ENCODE data around the gene LRRC32.

LRRC32 gene

GRCh38 chr11:76699451-76700091, 29.0 kb upstream of the LRRC32 start:
- DNase-seq, result no peak

- DNase-seq, result no peak
Observed at GRCh38 chr11:76698321-76699043, 27.9 kb upstream of the LRRC32 start.

- DNase-seq, result no peak
Observed at GRCh38 chr11:76696756-76697155, 26.2 kb upstream of the LRRC32 start.

- no peak for DNase-seq
Observed at GRCh38 chr11:76695771-76696170, 25.2 kb upstream of the LRRC32 start.

DNA sequence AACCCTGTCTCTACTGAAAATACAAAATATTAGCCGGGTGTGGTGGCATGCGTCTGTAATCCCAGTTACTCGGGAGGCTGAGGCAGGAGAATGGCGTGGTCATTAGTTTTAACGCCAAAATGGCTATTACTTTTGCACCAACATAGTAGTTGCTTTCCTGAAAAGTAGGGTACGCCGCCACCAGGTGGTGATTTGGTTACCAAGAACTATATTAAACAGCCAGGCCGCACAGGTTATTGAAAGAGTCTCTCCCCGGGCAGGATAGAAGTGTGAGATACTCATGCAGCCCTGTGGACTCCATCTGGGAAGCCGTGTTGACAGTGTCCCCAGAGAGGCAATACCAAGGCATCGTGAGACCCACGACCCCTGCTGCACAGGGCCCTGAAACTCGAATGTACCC, 24.6 kb upstream of the LRRC32 start:
- no peak for DNase-seq

- no peak for DNase-seq
Observed at GRCh38 chr11:76694664-76695063, 24.1 kb upstream of the LRRC32 start.

DNA sequence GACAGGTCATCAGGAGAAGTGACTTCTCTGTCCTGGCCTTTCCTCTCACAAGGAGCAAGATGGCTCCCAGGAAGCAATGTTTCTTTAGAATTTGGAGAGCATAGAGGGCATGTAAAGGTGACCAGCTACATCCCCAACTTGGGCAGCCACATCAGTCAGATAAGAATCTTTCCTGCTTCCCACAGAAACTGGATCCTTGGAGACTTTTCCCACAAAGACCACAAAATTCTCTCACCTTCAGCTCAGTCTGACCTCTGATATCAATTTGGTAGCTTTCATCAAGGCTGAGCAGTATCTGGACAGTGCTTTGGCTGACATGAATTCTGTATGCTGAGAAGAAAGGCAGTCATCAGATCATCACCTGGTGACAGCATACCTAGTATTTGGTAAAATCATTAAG, 23.3 kb upstream of the LRRC32 start:
- DNase-seq, result no peak

DNA sequence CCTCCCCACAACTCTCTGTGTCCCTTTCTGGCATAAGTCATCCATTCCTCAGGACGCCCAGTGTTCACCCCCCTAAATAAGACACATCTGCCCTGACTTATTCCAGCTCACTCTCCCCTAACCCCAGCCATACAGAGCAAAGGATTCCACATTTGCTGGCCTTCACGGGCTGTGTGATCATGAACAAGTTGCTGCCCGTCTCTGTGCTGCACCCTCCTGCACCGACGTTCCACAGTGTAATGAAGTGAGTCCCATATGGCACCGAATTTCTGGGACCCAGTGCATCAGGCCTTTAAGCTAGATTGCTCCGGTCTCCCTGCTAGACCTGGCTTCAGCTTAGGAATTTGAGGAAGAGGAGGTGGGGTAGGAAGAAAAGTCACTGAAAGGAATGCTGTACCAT, 22.4 kb upstream of the LRRC32 start:
- DNase-seq, result no peak

GRCh38 chr11:76691655-76692054, 21.1 kb upstream of the LRRC32 start:
- DNase-seq, result no peak

- no peak for DNase-seq
Observed at GRCh38 chr11:76690736-76691135, 20.2 kb upstream of the LRRC32 start.

- DNase-seq, result no peak
Observed at GRCh38 chr11:76689313-76690260, 19.0 kb upstream of the LRRC32 start.

GRCh38 chr11:76688146-76688545, 17.6 kb upstream of the LRRC32 start:
- DNase-seq, result no peak

- DNase-seq, result no peak
Observed at GRCh38 chr11:76686261-76687079, 15.9 kb upstream of the LRRC32 start.

DNA sequence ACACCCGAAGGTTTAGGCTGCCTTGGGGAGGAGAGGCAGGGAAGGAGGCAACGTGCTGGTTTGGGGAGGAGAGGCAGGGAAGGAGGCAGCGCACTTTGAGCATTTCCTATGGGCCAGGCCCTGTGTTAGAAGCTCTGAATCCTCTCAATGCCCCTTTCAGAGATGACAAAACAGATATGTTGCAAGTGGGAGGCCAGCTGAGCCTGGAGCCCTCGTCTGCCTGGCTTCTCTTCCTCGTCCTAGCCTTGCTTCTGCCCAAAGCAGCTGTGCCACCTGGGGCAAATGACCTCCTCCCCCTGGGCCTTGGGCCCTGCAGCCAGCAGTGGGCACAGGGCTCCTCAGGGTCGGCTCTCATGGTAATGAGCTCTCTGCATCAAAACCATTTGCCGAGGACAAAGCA, 15.3 kb upstream of the LRRC32 start:
- DNase-seq, result no peak

- no peak for DNase-seq
Observed at GRCh38 chr11:76685237-76685636, 14.7 kb upstream of the LRRC32 start.

- no peak for DNase-seq
Observed at GRCh38 chr11:76684516-76684915, 14.0 kb upstream of the LRRC32 start.

DNA sequence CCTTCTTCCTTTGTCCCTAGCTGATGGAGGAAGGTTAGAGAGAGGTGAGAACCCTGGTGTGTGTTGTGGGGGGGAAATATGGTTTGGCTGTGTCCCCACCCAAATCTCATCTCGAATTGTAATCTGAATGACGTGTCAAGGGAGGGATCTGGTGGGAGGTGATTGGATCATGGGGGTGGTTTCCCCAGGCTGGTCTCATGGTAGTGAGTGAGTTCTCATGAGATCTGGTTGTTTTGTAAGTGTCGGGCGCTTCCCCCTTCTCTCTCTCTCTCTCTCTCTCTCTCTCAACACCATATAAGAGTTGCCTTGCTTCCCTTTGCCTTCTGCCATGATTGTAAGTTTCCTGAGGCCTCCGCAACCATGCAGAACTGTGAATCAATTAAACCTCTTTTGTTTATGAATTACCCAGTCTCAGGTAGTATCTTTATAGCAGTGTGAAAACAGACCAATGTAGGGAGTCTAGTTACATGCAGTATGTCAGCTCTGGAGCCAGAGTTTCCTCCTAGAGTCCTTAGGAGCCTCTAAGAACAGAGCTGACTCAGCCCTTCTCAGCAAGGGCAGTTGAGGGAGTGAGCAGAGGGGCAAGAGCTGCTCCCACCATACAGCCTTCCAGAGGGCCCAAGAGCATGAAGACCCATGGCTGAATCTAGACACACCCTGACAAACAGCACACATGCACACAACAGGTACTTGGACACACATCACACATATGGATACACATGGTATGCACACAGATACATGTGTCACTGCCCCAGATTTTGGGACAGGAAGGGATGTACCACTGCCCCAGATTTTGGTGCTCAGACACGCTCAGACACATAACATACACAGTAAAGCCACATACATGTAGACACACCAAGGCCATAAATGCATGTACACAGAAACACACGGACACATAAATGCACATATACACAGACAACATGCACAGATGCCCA, 12.9 kb upstream of the LRRC32 start:
- no peak for DNase-seq

GRCh38 chr11:76682684-76683083, 12.1 kb upstream of the LRRC32 start:
- DNase-seq, result no peak

GRCh38 chr11:76682106-76682505, 11.6 kb upstream of the LRRC32 start:
- no peak for DNase-seq

GRCh38 chr11:76680518-76681425, 10.2 kb upstream of the LRRC32 start:
- peak; percentile 52 for DNase-seq
